ENCODE data around the gene METTL26.

The METTL26 gene

DNA sequence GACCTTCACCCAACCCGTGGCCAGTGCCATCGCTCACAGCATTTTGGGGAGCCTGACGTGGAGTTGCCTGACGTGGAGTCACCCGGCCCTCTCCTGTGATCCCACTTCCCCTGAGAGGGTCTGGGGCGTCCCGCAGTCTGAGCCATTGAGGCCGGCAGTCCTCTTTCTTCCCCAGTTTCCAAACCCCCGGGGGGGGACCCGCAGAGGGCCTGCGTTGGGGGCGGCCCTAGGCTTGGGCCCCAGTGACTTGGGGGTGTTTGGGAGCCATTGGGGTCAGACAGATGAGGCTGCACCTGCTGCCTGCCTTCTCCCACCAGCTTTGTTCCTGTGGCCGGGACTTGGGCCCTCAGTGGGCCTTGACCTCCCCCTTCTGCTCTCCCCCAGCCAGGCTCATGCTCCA lies 33.6 kb upstream of the METTL26 start:
- no peak for TF ChIP-seq CTCF (IDR thresholded peaks at IDR 0.05; ENCODE audit: low read depth, low read length, missing control alignments)
- H3K4me3 ChIP-seq (replicated peaks; ENCODE audit: low read depth, low read length), result peak overlapping the region; percentile 96
- DNase-seq (ENCODE audit: extremely low read depth, low read depth), result no peak

GRCh38 chr16:668519-669171 lies 32.5 kb upstream of the METTL26 start:
- no peak for DNase-seq (ENCODE audit: extremely low read depth, low read depth)
- TF ChIP-seq CTCF (IDR thresholded peaks at IDR 0.05; ENCODE audit: low read depth, low read length, missing control alignments), result no peak
- peak overlapping the region; percentile 96 for H3K4me3 ChIP-seq (replicated peaks; ENCODE audit: low read depth, low read length)

DNA sequence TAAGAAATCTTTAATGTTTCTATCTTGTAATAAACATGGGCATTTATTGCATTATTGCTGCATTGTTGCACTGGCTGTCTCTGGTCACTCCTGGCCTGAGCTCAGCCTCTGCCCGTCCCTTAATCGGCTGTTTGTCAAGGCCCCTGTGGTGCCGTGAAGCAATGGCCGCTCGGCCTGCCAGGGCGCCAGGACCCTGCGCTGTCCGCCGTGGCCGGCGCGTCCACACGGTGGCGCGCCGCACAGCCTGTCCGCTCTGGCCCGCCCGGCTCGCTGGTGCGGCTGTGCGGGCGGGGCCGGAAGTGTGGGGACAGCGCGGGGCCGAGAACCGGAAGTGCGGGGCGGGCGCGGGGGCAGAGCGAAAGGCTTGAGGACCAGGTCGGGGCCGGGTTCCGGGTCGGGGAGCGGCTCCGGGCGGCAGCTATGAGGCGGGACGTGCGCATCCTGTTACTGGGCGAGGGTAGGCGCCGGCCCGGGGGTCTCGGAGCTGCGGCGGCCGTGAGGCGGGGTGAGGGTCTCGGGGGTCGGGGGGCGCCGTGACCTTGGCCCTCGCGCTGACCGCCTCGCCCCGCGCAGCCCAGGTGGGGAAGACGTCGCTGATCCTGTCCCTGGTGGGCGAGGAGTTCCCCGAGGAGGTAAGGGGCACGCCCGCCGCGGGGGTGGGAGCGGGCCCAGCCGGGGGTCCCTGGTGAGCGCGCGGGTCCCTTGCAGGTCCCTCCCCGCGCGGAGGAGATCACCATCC lies 31.8 kb upstream of the METTL26 start, which contains the start of gene RHOT2:
Gene RHOT2 (plus strand): TSS at position 353 of the 739 bp plus-strand sequence. CDS start 68 bp downstream, at position 421.
- TF ChIP-seq CTCF (IDR thresholded peaks at IDR 0.05; ENCODE audit: low read depth, low read length, missing control alignments), result peak; percentile 69
- DNase-seq (ENCODE audit: extremely low read depth, low read depth), result no peak
- peak within 1 kb of the TSS; percentile 96 for H3K4me3 ChIP-seq (replicated peaks; ENCODE audit: low read depth, low read length)

GRCh38 chr16:667113-667779 lies 31.1 kb upstream of the METTL26 start:
- no peak for TF ChIP-seq CTCF (IDR thresholded peaks at IDR 0.05; ENCODE audit: low read depth, low read length, missing control alignments)
- no peak for DNase-seq (ENCODE audit: extremely low read depth, low read depth)
- no peak overlapping the region for H3K4me3 ChIP-seq (replicated peaks; ENCODE audit: low read depth, low read length)

GRCh38 chr16:666572-666971 lies 30.5 kb upstream of the METTL26 start:
- H3K4me3 ChIP-seq (replicated peaks; ENCODE audit: low read depth, low read length), result no peak overlapping the region
- no peak for TF ChIP-seq CTCF (IDR thresholded peaks at IDR 0.05; ENCODE audit: low read depth, low read length, missing control alignments)

DNA sequence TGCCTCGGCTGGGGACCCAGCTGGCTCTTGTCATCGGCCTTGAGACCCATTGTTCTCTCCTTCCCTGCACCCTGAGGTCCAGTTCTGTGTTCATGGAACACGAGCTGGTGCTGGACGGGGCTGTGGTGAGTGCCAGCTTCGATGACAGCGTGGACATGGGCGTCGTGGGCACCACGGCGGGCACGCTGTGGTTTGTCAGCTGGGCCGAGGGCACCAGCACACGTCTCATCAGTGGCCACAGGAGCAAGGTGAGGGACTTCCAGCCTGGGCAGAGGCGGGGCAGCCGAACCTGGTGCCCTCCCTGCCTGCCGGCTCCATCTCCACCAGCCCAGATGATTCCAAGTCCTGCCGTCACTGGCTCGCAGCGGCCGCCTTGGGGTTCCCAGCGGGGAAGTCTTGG lies 26.5 kb upstream of the METTL26 start:
- no peak for TF ChIP-seq CTCF (IDR thresholded peaks at IDR 0.05; ENCODE audit: low read depth, low read length, missing control alignments)
- DNase-seq (ENCODE audit: extremely low read depth, low read depth), result no peak
- no peak overlapping the region for H3K4me3 ChIP-seq (replicated peaks; ENCODE audit: low read depth, low read length)

More at GRCh38 chr16:666572-666971, 30.5 kb upstream of the METTL26 start:
- no peak for DNase-seq (ENCODE audit: extremely low read depth, low read depth)
